ENCODE measurements around the gene OGFRL1.

- TF ChIP-seq, protein P1, sequence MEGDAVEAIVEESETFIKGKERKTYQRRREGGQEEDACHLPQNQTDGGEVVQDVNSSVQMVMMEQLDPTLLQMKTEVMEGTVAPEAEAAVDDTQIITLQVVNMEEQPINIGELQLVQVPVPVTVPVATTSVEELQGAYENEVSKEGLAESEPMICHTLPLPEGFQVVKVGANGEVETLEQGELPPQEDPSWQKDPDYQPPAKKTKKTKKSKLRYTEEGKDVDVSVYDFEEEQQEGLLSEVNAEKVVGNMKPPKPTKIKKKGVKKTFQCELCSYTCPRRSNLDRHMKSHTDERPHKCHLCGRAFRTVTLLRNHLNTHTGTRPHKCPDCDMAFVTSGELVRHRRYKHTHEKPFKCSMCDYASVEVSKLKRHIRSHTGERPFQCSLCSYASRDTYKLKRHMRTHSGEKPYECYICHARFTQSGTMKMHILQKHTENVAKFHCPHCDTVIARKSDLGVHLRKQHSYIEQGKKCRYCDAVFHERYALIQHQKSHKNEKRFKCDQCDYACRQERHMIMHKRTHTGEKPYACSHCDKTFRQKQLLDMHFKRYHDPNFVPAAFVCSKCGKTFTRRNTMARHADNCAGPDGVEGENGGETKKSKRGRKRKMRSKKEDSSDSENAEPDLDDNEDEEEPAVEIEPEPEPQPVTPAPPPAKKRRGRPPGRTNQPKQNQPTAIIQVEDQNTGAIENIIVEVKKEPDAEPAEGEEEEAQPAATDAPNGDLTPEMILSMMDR (conservative IDR thresholded peaks at IDR 0.05; ENCODE audit: low read depth, low read length): no peak
- no peak for TF ChIP-seq EZH2 (IDR thresholded peaks at IDR 0.05; ENCODE audit: borderline replicate concordance, low read depth, low read length, poor library complexity, severe bottlenecking)
Observed at GRCh38 chr6:71287926-71288227, 734 bp upstream of the OGFRL1 start.

Data from A673 (cell line).